Adipocyte (in vitro differentiated cells): ENCODE results near the gene PDZRN4.

ENCODE experiments used
- DNase-seq: peaks from one replicate; pipeline ENCODE4 v3.0.0-alpha.2; 2015; ENCODE audit warnings: low read depth
- H3K27me3 ChIP-seq: replicated peaks from 2 replicates; pipeline ENCODE4 v1.7.0; 2013; ENCODE audit warnings: mild to moderate bottlenecking, low read length, moderate library complexity; ENCODE audit not compliant: control insufficient read depth, insufficient read depth
- H3K36me3 ChIP-seq: 2 replicates; pipeline ENCODE4 v1.7.0; 2013; ENCODE audit warnings: low read length, mild to moderate bottlenecking, moderate library complexity; ENCODE audit not compliant: control insufficient read depth, insufficient read depth, severe bottlenecking
- H3K4me1 ChIP-seq: 2 replicates; pipeline ENCODE4 v1.7.0; 2013; ENCODE audit warnings: mild to moderate bottlenecking, low read length, moderate library complexity; ENCODE audit not compliant: control insufficient read depth, insufficient read depth
- H3K4me3 ChIP-seq: 2 replicates; pipeline ENCODE4 v1.7.0; 2013; ENCODE audit warnings: mild to moderate bottlenecking, low read length, moderate library complexity
- H3K9ac ChIP-seq: 2 replicates; pipeline ENCODE4 v1.7.0; 2013; ENCODE audit warnings: mild to moderate bottlenecking, low read length, moderate library complexity
- H3K9me3 ChIP-seq: 2 replicates; pipeline ENCODE4 v1.7.0; 2013; ENCODE audit warnings: mild to moderate bottlenecking, low read length, moderate library complexity; ENCODE audit not compliant: control insufficient read depth

Gene PDZRN4

DNA sequence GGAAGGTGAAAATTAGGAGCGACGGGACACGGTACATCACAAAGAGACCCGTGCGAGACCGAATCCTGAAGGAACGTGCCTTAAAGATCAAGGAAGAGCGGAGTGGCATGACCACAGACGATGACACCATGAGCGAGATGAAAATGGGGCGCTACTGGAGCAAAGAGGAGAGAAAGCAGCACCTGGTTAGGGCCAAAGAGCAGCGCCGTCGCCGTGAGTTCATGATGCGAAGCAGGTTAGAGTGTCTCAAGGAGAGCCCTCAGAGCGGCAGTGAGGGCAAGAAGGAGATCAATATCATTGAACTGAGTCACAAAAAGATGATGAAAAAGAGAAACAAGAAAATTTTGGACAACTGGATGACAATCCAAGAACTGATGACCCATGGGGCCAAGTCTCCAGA lies 385.3 kb downstream of the PDZRN4 start:
- Histone ChIP-seq H3K4me3 (no peak overlapping the region), H3K4me1 (no peaks in the 10 kb centered on the region), H3K36me3 (no peaks in the 10 kb centered on the region), H3K27me3 (no peaks in the 10 kb centered on the region), H3K9ac (no peak overlapping the region), H3K9me3 (no peaks in the 10 kb centered on the region)
- DNase-seq, result no peak

DNA sequence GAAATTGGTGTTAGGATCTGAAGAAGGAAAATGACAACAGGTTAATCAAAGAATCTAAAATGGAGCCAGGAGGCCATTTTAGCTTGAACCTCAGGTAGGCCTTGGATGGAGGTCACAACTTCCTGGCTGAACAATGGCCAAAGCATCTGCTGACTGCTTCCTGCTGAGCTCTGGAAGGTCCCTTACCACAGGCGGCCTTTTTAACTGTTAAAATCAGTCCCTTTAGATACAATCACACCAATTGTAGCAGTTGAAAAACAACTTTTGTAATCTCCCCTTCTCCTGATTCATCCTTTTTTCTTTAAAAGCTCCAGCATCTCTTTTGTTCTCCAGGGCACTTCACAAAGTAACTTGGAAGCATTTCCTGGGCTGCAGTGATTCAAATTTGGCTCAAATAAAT lies 388.8 kb downstream of the PDZRN4 start:
- H3K9ac ChIP-seq, result no peak overlapping the region
- H3K4me3 ChIP-seq, result no peak overlapping the region

DNA sequence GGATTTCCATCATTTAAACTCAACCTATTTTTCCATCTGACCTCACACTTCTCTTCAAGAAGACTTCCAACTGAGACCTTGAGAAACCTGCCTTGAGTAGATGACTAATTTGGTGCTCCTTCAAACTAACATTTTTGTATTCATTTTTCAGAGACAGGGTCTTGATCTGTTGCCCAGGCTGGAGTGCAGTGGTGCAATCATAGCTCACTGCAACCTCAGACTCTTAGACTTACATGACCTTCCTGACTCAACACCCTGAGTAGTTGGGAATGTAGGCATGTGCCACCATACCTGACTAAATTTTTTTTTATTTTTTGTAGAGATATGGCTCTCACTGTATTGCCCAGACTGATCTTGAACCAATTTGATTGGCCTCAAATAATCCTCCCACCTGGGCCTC lies 389.9 kb downstream of the PDZRN4 start:
- no peaks in the 10 kb centered on the region for H3K36me3 ChIP-seq
- H3K4me1 ChIP-seq, result no peaks in the 10 kb centered on the region
- no peaks in the 10 kb centered on the region for H3K9me3 ChIP-seq
- no peaks in the 10 kb centered on the region for H3K27me3 ChIP-seq
- no peak overlapping the region for H3K4me3 ChIP-seq
- H3K9ac ChIP-seq, result no peak overlapping the region
- DNase-seq, result no peak

More for the DNA sequence above, 388.8 kb downstream of the PDZRN4 start:
- Histone ChIP-seq H3K9me3 (no peaks in the 10 kb centered on the region), H3K27me3 (no peaks in the 10 kb centered on the region), H3K36me3 (no peaks in the 10 kb centered on the region), H3K4me1 (no peaks in the 10 kb centered on the region)
- no peak for DNase-seq

DNA sequence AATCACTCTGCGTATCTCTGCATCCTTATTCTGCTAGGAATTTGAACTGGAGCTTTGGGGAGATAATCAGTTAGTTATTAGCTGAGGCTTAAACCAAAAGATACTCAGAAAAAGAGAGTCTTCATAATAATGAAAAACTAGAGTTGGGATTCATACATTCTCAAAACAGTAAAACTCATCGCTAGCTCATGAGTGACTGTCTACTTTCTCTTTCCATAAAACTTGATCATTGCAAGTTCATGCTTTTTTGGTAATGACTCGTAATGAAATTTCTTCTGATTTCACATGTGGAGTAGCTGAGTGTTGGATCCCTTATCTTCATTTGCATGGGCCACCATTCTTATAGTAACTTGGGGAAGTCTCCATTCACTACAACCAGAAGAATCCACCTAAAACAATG lies 397.7 kb downstream of the PDZRN4 start:
- no peak for DNase-seq
- no peaks in the 10 kb centered on the region for H3K4me1 ChIP-seq

DNA sequence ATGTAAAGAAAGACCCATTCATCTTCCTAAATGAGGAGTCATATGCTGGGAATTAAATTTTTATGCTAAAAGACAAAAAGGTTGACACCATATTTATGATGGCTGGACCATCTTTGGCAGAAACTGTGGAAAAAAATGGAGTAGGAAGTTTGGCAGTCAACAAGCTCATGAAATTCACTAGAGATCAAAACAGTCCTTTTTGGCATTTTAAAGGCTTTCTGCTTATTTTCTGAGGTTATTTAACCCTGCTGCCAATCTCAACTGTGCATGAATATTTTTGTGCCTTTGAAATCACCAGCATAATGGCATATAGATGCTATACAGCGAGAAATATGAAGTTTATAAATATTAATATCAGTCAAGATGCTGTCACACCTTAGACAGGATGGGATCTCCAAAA lies 399.5 kb downstream of the PDZRN4 start:
- H3K4me3 ChIP-seq, result no peak overlapping the region
- no peak for DNase-seq
- H3K9me3 ChIP-seq, result no peaks in the 10 kb centered on the region
- no peaks in the 10 kb centered on the region for H3K4me1 ChIP-seq
- H3K27me3 ChIP-seq, result no peaks in the 10 kb centered on the region
- no peaks in the 10 kb centered on the region for H3K36me3 ChIP-seq
- H3K9ac ChIP-seq, result no peak overlapping the region

More for the DNA sequence above, 397.7 kb downstream of the PDZRN4 start:
- Histone ChIP-seq H3K4me3 (no peak overlapping the region), H3K27me3 (no peaks in the 10 kb centered on the region), H3K9ac (no peak overlapping the region), H3K36me3 (no peaks in the 10 kb centered on the region), H3K9me3 (no peaks in the 10 kb centered on the region)

DNA sequence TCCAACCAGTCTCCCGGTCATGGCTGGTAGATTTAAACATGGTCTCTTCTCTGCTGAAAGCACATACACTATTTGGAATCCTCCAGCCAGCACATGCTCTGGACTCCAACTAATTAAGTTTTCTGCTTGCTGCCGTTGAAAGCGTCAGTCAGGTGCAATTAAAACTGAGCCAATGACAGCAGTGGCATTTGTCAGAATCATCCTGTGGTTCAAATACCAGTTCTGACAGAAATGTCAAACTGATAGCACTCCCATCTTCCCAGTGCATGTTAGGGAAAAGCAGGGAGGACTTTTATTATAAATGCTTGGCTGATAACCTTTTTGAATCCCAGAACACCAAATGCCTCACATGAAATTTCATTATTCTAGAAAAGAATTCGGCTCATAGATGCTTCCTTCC lies 401.8 kb downstream of the PDZRN4 start:
- no peak overlapping the region for H3K4me3 ChIP-seq
- no peaks in the 10 kb centered on the region for H3K9me3 ChIP-seq

DNA sequence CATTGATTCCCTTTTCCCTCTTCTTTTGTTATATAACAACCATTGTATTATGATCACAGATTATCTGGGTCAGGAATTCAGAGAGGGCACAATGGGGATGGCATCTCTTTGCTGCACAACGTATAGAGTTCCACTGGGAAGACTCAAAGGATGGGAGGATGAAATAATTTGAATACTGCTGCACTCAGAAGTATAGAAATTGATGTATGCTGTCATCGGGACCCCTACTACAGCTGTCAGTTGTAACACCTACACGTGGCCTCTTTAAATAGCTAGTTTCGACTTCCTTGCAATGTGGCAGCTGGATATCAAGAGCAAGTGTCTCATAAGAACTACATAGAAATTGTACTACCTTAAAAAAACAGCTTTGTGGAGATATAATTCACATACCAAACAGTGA lies 408.1 kb downstream of the PDZRN4 start:
- DNase-seq, result no peak
- Histone ChIP-seq H3K9ac (no peak overlapping the region), H3K36me3 (no peaks in the 10 kb centered on the region), H3K27me3 (no peaks in the 10 kb centered on the region), H3K4me3 (no peak overlapping the region), H3K9me3 (no peaks in the 10 kb centered on the region), H3K4me1 (no peaks in the 10 kb centered on the region)

More for the DNA sequence above, 401.8 kb downstream of the PDZRN4 start:
- Histone ChIP-seq H3K27me3 (no peaks in the 10 kb centered on the region), H3K9ac (no peak overlapping the region), H3K36me3 (no peaks in the 10 kb centered on the region), H3K4me1 (no peaks in the 10 kb centered on the region)
- DNase-seq, result no peak

DNA sequence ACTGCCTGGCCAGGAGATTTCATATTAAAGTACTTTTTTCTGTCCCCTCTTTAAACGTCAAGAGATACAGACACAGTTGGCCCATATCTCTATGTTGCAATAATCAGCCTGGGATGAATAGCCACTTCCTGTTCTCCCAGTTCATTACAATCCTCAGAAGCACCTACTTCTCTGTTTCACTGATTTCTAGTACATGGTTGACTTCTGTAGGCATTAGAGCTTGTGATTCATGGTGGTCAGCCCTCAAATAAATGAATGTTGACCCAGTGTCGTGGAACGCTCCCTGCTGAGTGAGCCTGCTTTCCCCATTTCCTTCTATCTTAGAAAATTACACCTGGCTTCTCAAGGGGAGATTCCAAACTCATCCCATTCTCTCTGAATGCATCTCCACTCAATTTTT lies 416.7 kb downstream of the PDZRN4 start:
- no peaks in the 10 kb centered on the region for H3K4me1 ChIP-seq
- no peak overlapping the region for H3K4me3 ChIP-seq
- no peak for DNase-seq
- H3K36me3 ChIP-seq, result no peaks in the 10 kb centered on the region
- no peaks in the 10 kb centered on the region for H3K27me3 ChIP-seq
- no peaks in the 10 kb centered on the region for H3K9me3 ChIP-seq
- no peak overlapping the region for H3K9ac ChIP-seq

DNA sequence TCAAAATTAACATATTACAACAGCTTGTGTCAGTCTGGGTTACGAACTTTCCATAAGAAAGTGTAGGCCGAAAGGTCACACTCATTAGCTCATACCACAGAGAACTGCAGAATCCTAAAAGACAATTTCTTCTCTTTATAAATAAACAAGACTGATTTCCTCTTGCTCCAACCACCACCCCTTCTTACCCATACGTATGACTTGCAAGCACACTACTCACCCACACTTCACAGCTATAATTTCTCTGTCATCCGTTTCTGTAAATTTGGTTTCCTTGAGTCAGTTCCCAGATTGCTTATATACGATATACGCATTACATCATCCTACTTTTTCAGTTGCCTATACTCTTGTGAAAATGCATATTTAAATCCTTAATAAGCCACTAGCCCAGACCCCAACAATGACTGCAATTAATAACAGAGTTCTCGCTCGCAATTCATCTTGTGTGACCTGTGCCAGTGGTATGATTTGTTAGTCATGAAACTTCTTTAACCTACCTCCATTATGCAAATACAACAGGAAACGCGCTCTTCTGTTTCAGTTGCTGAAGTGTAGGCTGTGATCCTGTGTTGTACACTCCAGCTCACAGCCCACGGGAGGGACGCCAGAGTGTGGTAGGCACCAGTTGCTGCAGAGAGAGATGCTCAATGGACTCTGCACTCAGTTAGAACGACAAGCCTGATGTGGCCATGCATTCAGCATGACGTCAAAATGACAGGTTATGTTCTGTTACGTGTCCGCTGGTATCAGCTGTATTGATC lies 417.6 kb downstream of the PDZRN4 start:
- Histone ChIP-seq H3K9ac (no peak overlapping the region), H3K9me3 (no peaks in the 10 kb centered on the region), H3K27me3 (no peaks in the 10 kb centered on the region), H3K4me3 (no peak overlapping the region), H3K4me1 (no peaks in the 10 kb centered on the region), H3K36me3 (no peaks in the 10 kb centered on the region)
- no peak for DNase-seq

DNA sequence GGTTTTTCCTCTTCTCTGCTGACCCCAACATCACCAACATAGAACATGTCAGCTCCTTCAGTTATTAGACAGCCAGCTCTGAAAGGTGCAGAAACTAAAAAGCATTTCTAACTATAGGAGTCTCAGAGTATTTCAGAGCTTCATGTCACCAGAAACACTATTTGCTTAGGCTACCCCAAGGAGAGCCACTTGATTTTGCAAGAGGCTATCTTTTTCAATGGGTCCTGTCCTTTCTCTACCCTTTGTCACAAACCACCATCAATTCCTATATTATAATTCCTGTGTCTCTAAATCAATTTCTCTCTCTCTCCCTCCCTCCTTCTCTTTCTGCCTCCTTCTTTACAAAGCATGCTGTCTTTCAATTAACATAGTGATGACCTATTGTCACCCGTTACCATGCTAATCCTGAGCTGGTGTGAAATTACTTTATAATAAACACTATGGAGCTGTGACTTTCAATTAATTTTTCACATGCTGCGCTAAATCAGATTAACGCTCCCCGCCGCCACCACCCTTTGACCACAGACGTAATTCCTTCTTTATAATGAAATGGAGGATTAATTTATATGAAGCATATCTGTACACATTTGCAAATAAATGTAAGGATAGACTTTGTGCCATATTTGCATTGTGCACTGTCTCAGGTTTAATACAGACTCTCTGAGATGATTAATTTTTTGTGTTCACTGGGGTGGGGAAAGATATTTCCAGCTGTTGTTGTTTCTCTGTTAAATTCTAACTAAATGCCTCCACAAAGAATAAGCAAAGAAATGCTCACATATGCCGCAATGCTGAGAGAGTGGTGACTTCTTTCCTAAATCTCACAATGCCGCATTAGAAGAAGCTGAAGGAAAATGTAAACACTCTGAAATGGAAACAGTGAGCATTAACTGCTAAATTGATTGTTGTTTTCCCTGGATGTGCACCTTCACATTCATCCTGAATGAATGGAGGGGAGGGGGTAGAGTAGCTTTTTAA lies 418.6 kb downstream of the PDZRN4 start:
- DNase-seq, result no peak
- Histone ChIP-seq H3K27me3 (no peaks in the 10 kb centered on the region), H3K9me3 (no peaks in the 10 kb centered on the region), H3K4me1 (no peaks in the 10 kb centered on the region), H3K4me3 (no peak overlapping the region), H3K36me3 (no peaks in the 10 kb centered on the region), H3K9ac (no peak overlapping the region)

DNA sequence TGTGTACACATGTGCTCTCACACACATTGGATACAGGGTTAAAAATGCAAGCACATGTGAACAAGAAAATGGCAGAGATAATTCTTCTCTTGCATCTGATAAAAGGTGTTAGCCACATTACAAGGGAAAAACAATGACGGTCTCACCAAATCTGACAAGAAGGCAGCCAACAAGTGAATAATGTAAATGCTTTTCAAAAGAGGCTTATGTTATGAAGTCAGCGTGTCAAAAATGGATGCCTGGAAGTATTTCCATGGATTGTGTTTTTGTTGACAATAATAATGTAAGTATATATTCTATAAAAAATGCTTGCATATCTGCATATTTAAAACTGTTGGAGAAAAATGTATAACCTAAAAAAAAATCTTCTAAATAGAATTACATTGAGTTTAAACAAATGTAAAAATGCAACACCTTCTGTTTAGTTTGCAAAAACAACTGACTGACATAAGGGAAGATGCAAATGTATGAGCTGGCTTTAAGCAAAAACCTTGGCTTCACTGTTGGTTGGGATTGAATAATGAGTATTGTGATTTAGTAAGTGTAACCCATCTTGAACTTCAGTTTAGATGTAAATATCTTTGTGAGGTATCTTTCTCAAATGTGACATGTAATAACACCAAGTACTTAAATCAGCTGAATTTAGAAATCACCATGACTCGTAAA lies 424.9 kb downstream of the PDZRN4 start:
- H3K36me3 ChIP-seq, result no peaks in the 10 kb centered on the region
- no peak for DNase-seq
- H3K27me3 ChIP-seq, result no peaks in the 10 kb centered on the region
- H3K4me1 ChIP-seq, result no peaks in the 10 kb centered on the region
- H3K9me3 ChIP-seq, result no peaks in the 10 kb centered on the region
- no peak overlapping the region for H3K9ac ChIP-seq
- no peak overlapping the region for H3K4me3 ChIP-seq
